ENCODE data around the gene LRRN3.

LRRN3 gene

DNA sequence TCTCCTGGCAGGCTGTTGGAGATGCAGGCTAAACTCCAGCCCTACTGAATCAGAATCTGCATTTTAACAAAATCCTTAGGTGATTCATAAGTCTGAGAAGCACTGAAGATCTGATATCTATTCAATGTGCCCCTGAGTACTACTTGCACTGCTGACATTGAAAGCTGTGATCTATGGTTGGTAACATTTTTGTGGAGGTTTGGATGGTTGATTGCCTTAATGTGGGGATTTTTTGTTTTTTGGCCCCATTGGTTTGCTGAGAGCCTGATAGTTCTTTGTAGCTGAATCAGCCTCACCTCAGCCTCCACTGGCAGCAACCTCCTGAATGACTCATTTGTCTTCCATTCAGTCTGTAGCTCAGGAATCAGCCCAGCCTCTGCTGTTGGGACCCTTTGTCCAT is 14.7 kb upstream of the LRRN3 start:
- Histone ChIP-seq H3K9me3 (no peaks in the 10 kb centered on the region), H3K36me3 (no peaks in the 10 kb centered on the region), H3K27me3 (no peaks in the 10 kb centered on the region), H3K4me1 (peaks cover 0 to 29% (median 0%) of the 10 kb centered on the region in 4 donors), H3K27ac (no peak overlapping the region), H3K4me3 (no peak overlapping the region)
- intact Hi-C loops (cut with DNase I; ENCODE audit: low total_unique reads): no loop called here
- TF ChIP-seq, protein P1, sequence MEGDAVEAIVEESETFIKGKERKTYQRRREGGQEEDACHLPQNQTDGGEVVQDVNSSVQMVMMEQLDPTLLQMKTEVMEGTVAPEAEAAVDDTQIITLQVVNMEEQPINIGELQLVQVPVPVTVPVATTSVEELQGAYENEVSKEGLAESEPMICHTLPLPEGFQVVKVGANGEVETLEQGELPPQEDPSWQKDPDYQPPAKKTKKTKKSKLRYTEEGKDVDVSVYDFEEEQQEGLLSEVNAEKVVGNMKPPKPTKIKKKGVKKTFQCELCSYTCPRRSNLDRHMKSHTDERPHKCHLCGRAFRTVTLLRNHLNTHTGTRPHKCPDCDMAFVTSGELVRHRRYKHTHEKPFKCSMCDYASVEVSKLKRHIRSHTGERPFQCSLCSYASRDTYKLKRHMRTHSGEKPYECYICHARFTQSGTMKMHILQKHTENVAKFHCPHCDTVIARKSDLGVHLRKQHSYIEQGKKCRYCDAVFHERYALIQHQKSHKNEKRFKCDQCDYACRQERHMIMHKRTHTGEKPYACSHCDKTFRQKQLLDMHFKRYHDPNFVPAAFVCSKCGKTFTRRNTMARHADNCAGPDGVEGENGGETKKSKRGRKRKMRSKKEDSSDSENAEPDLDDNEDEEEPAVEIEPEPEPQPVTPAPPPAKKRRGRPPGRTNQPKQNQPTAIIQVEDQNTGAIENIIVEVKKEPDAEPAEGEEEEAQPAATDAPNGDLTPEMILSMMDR (IDR thresholded peaks at IDR 0.05): no peak
- DNase-seq: no peak

DNA sequence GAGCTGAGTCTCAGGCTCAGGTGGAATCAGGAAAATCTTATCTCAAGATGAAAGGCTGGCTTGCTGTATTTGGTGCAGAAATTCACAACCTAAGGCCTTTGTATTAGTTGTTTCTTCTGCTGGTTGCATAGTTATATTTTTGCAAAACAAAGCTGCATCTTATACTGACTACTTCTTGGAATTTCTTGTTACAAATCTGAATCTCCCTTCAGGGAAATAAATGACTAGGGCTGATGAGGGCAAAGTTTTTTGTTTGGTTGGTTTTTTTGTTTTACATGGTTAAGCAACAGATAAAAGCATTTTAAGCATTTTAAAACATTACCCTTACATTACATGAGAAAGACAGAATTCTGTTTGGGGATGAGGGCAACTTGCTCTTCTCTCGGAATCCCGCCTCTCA is 13.9 kb upstream of the LRRN3 start:
- no peak overlapping the region for H3K4me3 ChIP-seq
- no peak for DNase-seq
- H3K27me3 ChIP-seq: no peaks in the 10 kb centered on the region
- H3K4me1 ChIP-seq: peaks cover 0 to 25% (median under 1%) of the 10 kb centered on the region in 4 donors
- H3K27ac ChIP-seq: no peak overlapping the region
- H3K9me3 ChIP-seq: no peaks in the 10 kb centered on the region
- TF ChIP-seq, protein P1 (IDR thresholded peaks at IDR 0.05): no peak
- H3K36me3 ChIP-seq: no peaks in the 10 kb centered on the region
- intact Hi-C loops (cut with DNase I; ENCODE audit: low total_unique reads): no loop called here

DNA sequence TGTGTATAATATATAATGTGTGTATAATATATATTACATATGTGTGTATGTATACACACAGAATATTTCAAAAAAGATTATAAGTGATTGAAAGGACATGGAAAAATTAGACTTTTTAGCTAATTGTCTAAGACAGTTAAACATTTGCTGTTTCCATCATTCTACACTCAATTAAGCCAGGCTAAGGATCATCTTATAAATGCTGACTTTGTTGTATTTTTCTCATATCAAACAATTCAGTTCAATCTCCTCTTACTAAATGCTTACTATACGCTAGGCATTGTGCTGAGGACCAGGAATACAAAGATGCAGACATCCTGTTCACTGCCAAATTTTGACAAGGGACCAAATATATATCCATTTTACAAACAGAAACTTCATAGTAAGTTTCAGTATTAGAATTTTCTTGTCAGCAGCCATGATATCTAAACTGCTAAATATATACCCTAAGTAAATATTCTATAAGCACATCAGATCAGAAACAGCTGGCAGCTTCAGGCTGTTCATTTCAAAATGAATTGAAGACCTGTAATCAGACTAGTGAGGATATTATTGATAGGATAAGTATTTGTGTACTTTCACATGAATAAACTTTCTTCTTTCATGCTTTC is 10.3 kb upstream of the LRRN3 start:
- TF ChIP-seq, protein P1 (IDR thresholded peaks at IDR 0.05): no peak
- Histone ChIP-seq H3K4me3 (no peak overlapping the region), H3K27ac (no peak overlapping the region), H3K36me3 (no peaks in the 10 kb centered on the region), H3K27me3 (no peaks in the 10 kb centered on the region), H3K9me3 (no peaks in the 10 kb centered on the region), H3K4me1 (peaks cover 0 to 13% (median 5%) of the 10 kb centered on the region in 4 donors)
- intact Hi-C loops (cut with DNase I; ENCODE audit: low total_unique reads): no loop called here
- no peak for DNase-seq

GRCh38 chr7:111081546-111082267 is 9.2 kb upstream of the LRRN3 start:
- peak overlapping the region in 1 of 2 donors; percentile 1 for H3K27ac ChIP-seq
- no peaks in the 10 kb centered on the region for H3K9me3 ChIP-seq
- intact Hi-C loops (cut with DNase I; ENCODE audit: low total_unique reads): no loop called here
- DNase-seq: no peak
- no peaks in the 10 kb centered on the region for H3K27me3 ChIP-seq
- no peaks in the 10 kb centered on the region for H3K36me3 ChIP-seq
- no peak overlapping the region for H3K4me3 ChIP-seq
- peaks cover 0 to 13% (median 5%) of the 10 kb centered on the region in 4 donors for H3K4me1 ChIP-seq
- TF ChIP-seq, protein P1 (IDR thresholded peaks at IDR 0.05): no peak

GRCh38 chr7:111082351-111082750 is 8.6 kb upstream of the LRRN3 start:
- no peaks in the 10 kb centered on the region for H3K27me3 ChIP-seq
- H3K27ac ChIP-seq: peak overlapping the region in 1 of 2 donors; percentile 1
- no peaks in the 10 kb centered on the region for H3K36me3 ChIP-seq
- no peak overlapping the region for H3K4me3 ChIP-seq
- H3K9me3 ChIP-seq: no peaks in the 10 kb centered on the region
- TF ChIP-seq, protein P1 (IDR thresholded peaks at IDR 0.05): no peak
- intact Hi-C loops (cut with DNase I; ENCODE audit: low total_unique reads): no loop called here
- H3K4me1 ChIP-seq: peaks cover 0 to 13% (median 5%) of the 10 kb centered on the region in 4 donors
- DNase-seq: no peak
